ENCODE data around the gene ARHGAP28.
"Not testable (repeated sequence)": the region's sequence is repeated elsewhere in the genome, so short reads cannot be mapped to it uniquely, and the experiment has no call there.

ARHGAP28 gene

GRCh38 chr18:6938403-6938802 is 208.9 kb downstream of the ARHGAP28 start:
- WGBS (ENCODE audit: extremely low coverage, insufficient coverage, insufficient read length), result no CpG with 5 or more reads among the region's 2 CpGs
- not testable (repeated sequence) for H3K27me3 ChIP-seq (ENCODE audit: insufficient read depth, low read length)

GRCh38 chr18:6939972-6940371 is 210.5 kb downstream of the ARHGAP28 start:
- no peak overlapping the region for H3K27ac ChIP-seq (ENCODE audit: low read depth, low read length)
- no peaks in the 10 kb centered on the region for H3K79me1 ChIP-seq (ENCODE audit: low read length)
- no peak overlapping the region for H2AFZ ChIP-seq (ENCODE audit: insufficient read depth, low read length, poor library complexity)
- H3K9ac ChIP-seq (ENCODE audit: low read length), result no peak overlapping the region
- no peaks in the 10 kb centered on the region for H3K79me2 ChIP-seq (ENCODE audit: control insufficient read depth, insufficient read depth, low read length, poor library complexity)
- no peak overlapping the region for H3K23ac ChIP-seq (ENCODE audit: low read length)
- peaks cover 1% of the 10 kb centered on the region for H3K9me3 ChIP-seq (ENCODE audit: insufficient read depth, low read depth, low read length)
- H3K14ac ChIP-seq (ENCODE audit: low read length), result no peak overlapping the region
- H4K8ac ChIP-seq (ENCODE audit: low read depth, low read length), result no peak overlapping the region
- no peak for DNase-seq
- H2BK120ac ChIP-seq (ENCODE audit: insufficient read depth, low read length, poor library complexity), result no peak overlapping the region
- WGBS (ENCODE audit: extremely low coverage, insufficient coverage, insufficient read length), result no CpG with 5 or more reads among the region's 4 CpGs
- H2BK5ac ChIP-seq (ENCODE audit: low read depth, low read length, poor library complexity), result no peak overlapping the region
- H3K4ac ChIP-seq (ENCODE audit: low read depth, low read length), result no peak overlapping the region
- H4K91ac ChIP-seq (ENCODE audit: low read depth, low read length), result no peak overlapping the region
- H3K27me3 ChIP-seq (ENCODE audit: insufficient read depth, low read length), result no peaks in the 10 kb centered on the region
- H3K36me3 ChIP-seq (ENCODE audit: control insufficient read depth in 1 of 2, insufficient read depth in 2 of 2, low read length in 2 of 2), result peaks cover 22 to 30% of the 10 kb centered on the region in 2 experiments
- H3K4me2 ChIP-seq (ENCODE audit: low read length), result no peak overlapping the region
- no peak overlapping the region for H2BK12ac ChIP-seq (ENCODE audit: low read length)
- H3K4me3 ChIP-seq (ENCODE audit: low read depth, low read length), result no peak overlapping the region
- H3K4me1 ChIP-seq (ENCODE audit: control insufficient read depth in 1 of 2, insufficient read depth in 2 of 2, low read length in 2 of 2), result no peaks in the 10 kb centered on the region
- H4K12ac ChIP-seq (ENCODE audit: low read depth, low read length), result no peak overlapping the region
- no peak overlapping the region for H3K18ac ChIP-seq (ENCODE audit: low read length)
- no peak overlapping the region for H2AK5ac ChIP-seq (ENCODE audit: low read length)

More at GRCh38 chr18:6938403-6938802, 208.9 kb downstream of the ARHGAP28 start:
- H2AK5ac ChIP-seq (ENCODE audit: low read length); H3K9ac ChIP-seq (ENCODE audit: low read length); H4K8ac ChIP-seq (ENCODE audit: low read depth, low read length); H2BK12ac ChIP-seq (ENCODE audit: low read length); H3K9me3 ChIP-seq (ENCODE audit: insufficient read depth, low read depth, low read length); H3K4me3 ChIP-seq (ENCODE audit: low read depth, low read length); H2BK120ac ChIP-seq (ENCODE audit: insufficient read depth, low read length, poor library complexity); H3K18ac ChIP-seq (ENCODE audit: low read length); H3K4me2 ChIP-seq (ENCODE audit: low read length); H3K4ac ChIP-seq (ENCODE audit: low read depth, low read length); H3K79me1 ChIP-seq (ENCODE audit: low read length); H3K23ac ChIP-seq (ENCODE audit: low read length); DNase-seq; H3K27ac ChIP-seq (ENCODE audit: low read depth, low read length); H2BK5ac ChIP-seq (ENCODE audit: low read depth, low read length, poor library complexity); H3K79me2 ChIP-seq (ENCODE audit: control insufficient read depth, insufficient read depth, low read length, poor library complexity); H2AFZ ChIP-seq (ENCODE audit: insufficient read depth, low read length, poor library complexity); H4K12ac ChIP-seq (ENCODE audit: low read depth, low read length); H3K14ac ChIP-seq (ENCODE audit: low read length); H4K91ac ChIP-seq (ENCODE audit: low read depth, low read length); H3K4me1 ChIP-seq (ENCODE audit: control insufficient read depth in 1 of 2, insufficient read depth in 2 of 2, low read length in 2 of 2): not testable (repeated sequence)
- H3K36me3 ChIP-seq (ENCODE audit: control insufficient read depth in 1 of 2, insufficient read depth in 2 of 2, low read length in 2 of 2), result peaks cover 20 to 22% of the 10 kb centered on the region in 2 experiments

GRCh38 chr18:6940451-6940850 is 210.9 kb downstream of the ARHGAP28 start:
- DNase-seq, result no peak
- no CpG with 5 or more reads among the region's 9 CpGs for WGBS (ENCODE audit: extremely low coverage, insufficient coverage, insufficient read length)
- Histone ChIP-seq H3K9ac (ENCODE audit: low read length) (no peak overlapping the region), H2AFZ (ENCODE audit: insufficient read depth, low read length, poor library complexity) (no peak overlapping the region), H2BK120ac (ENCODE audit: insufficient read depth, low read length, poor library complexity) (no peak overlapping the region), H3K79me1 (ENCODE audit: low read length) (no peaks in the 10 kb centered on the region), H2BK5ac (ENCODE audit: low read depth, low read length, poor library complexity) (no peak overlapping the region), H3K23ac (ENCODE audit: low read length) (no peak overlapping the region), H3K4me3 (ENCODE audit: low read depth, low read length) (no peak overlapping the region), H3K18ac (ENCODE audit: low read length) (no peak overlapping the region), H4K8ac (ENCODE audit: low read depth, low read length) (no peak overlapping the region), H3K27me3 (ENCODE audit: insufficient read depth, low read length) (no peaks in the 10 kb centered on the region), H3K4me1 (ENCODE audit: control insufficient read depth in 1 of 2, insufficient read depth in 2 of 2, low read length in 2 of 2) (no peaks in the 10 kb centered on the region), H3K36me3 (ENCODE audit: control insufficient read depth in 1 of 2, insufficient read depth in 2 of 2, low read length in 2 of 2) (peaks cover 23 to 33% of the 10 kb centered on the region in 2 experiments), H4K91ac (ENCODE audit: low read depth, low read length) (no peak overlapping the region), H3K9me3 (ENCODE audit: insufficient read depth, low read depth, low read length) (peaks cover 1% of the 10 kb centered on the region), H2BK12ac (ENCODE audit: low read length) (no peak overlapping the region), H3K4ac (ENCODE audit: low read depth, low read length) (no peak overlapping the region), H3K27ac (ENCODE audit: low read depth, low read length) (no peak overlapping the region), H4K12ac (ENCODE audit: low read depth, low read length) (no peak overlapping the region), H3K14ac (ENCODE audit: low read length) (no peak overlapping the region), H3K4me2 (ENCODE audit: low read length) (no peak overlapping the region), H2AK5ac (ENCODE audit: low read length) (no peak overlapping the region), H3K79me2 (ENCODE audit: control insufficient read depth, insufficient read depth, low read length, poor library complexity) (no peaks in the 10 kb centered on the region)

- H3K36me3 ChIP-seq (ENCODE audit: control insufficient read depth in 1 of 2, insufficient read depth in 2 of 2, low read length in 2 of 2), result peaks cover 28 to 42% of the 10 kb centered on the region in 2 experiments
- H2AK5ac ChIP-seq (ENCODE audit: low read length), result no peak overlapping the region
- no peaks in the 10 kb centered on the region for H3K79me2 ChIP-seq (ENCODE audit: control insufficient read depth, insufficient read depth, low read length, poor library complexity)
- no CpG with 5 or more reads among the region's 11 CpGs for WGBS (ENCODE audit: extremely low coverage, insufficient coverage, insufficient read length)
- H3K4ac ChIP-seq (ENCODE audit: low read depth, low read length), result no peak overlapping the region
- no peaks in the 10 kb centered on the region for H3K79me1 ChIP-seq (ENCODE audit: low read length)
- no peak overlapping the region for H3K4me3 ChIP-seq (ENCODE audit: low read depth, low read length)
- H3K4me1 ChIP-seq (ENCODE audit: control insufficient read depth in 1 of 2, insufficient read depth in 2 of 2, low read length in 2 of 2), result no peaks in the 10 kb centered on the region
- no peaks in the 10 kb centered on the region for H3K27me3 ChIP-seq (ENCODE audit: insufficient read depth, low read length)
- no peak overlapping the region for H4K8ac ChIP-seq (ENCODE audit: low read depth, low read length)
- no peak overlapping the region for H3K23ac ChIP-seq (ENCODE audit: low read length)
- no peak overlapping the region for H4K12ac ChIP-seq (ENCODE audit: low read depth, low read length)
- no peak overlapping the region for H3K14ac ChIP-seq (ENCODE audit: low read length)
- peaks cover 1% of the 10 kb centered on the region for H3K9me3 ChIP-seq (ENCODE audit: insufficient read depth, low read depth, low read length)
- DNase-seq, result no peak
- no peak overlapping the region for H3K18ac ChIP-seq (ENCODE audit: low read length)
- no peak overlapping the region for H4K91ac ChIP-seq (ENCODE audit: low read depth, low read length)
- H2BK5ac ChIP-seq (ENCODE audit: low read depth, low read length, poor library complexity), result no peak overlapping the region
- no peak overlapping the region for H2AFZ ChIP-seq (ENCODE audit: insufficient read depth, low read length, poor library complexity)
- H2BK12ac ChIP-seq (ENCODE audit: low read length), result no peak overlapping the region
- no peak overlapping the region for H3K4me2 ChIP-seq (ENCODE audit: low read length)
- no peak overlapping the region for H2BK120ac ChIP-seq (ENCODE audit: insufficient read depth, low read length, poor library complexity)
- H3K9ac ChIP-seq (ENCODE audit: low read length), result no peak overlapping the region
- no peak overlapping the region for H3K27ac ChIP-seq (ENCODE audit: low read depth, low read length)
Observed at GRCh38 chr18:6941996-6942395, 212.5 kb downstream of the ARHGAP28 start.

Measured in trophoblast cell (in vitro differentiated cells and primary cell).